ENCODE data around the gene RPL10A. TPM values are rescaled to one million over a fixed set of nuclear protein-coding genes. Genes with fewer than 3 reads are reported as not detected.
A peak's percentile ranks its signal among the peaks of the same experiment; 100 is the strongest.

RPL10A gene
- polyA plus RNA-seq, 2 of the 4 experiments (the other 2 are of a cell fraction) = 1,150 to 1,645 TPM

GRCh38 chr6:35425284-35425683 is 42.9 kb upstream of the RPL10A start:
- no peak for FAIRE-seq

More at GRCh38 chr6:35425284-35425683, 42.9 kb upstream of the RPL10A start:
- Histone ChIP-seq H3K4me1 (no peaks in the 10 kb centered on the region), H3K27ac (no peak overlapping the region), H3K9me3 (0 out of 3 replicates have a peak, but pooled peaks cover 7% of the 10 kb centered on the region), H3K4me2 (no peak overlapping the region), H3K4me3 (no peak overlapping the region)
- WGBS (ENCODE audit: missing lambda C conversion rate) = 39% methylated on average over 2 of the region's 3 CpGs
- no peak for TF ChIP-seq HOXB13 (CRISPR knock-in tag; IDR thresholded peaks at IDR 0.05; ENCODE audit: low read depth)
- no peak for TF ChIP-seq BCL3 (IDR thresholded peaks at IDR 0.05)
- no peak for TF ChIP-seq FOXS1 (CRISPR knock-in tag; IDR thresholded peaks at IDR 0.05)
- no peak for TF ChIP-seq POLR2A (IDR thresholded peaks at IDR 0.05; ENCODE audit: low read length)
- no peak for TF ChIP-seq ELK1 (IDR thresholded peaks at IDR 0.05; ENCODE audit: low read depth, low read length)
- no peak for TF ChIP-seq HEYL (CRISPR knock-in tag; IDR thresholded peaks at IDR 0.05)
- no peak for TF ChIP-seq JUN (IDR thresholded peaks at IDR 0.05)
- TF ChIP-seq HES2 (IDR thresholded peaks at IDR 0.05) = no peak
- no peak for TF ChIP-seq HDAC2 (IDR thresholded peaks at IDR 0.05)
- TF ChIP-seq SREBF2 (IDR thresholded peaks at IDR 0.05) = no peak
- no peak for TF ChIP-seq MYC (IDR thresholded peaks at IDR 0.05; ENCODE audit: borderline replicate concordance, low read length)
- TF ChIP-seq KDM1A (IDR thresholded peaks at IDR 0.05; ENCODE audit: low read depth) = no peak
- TF ChIP-seq CTCF (IDR thresholded peaks at IDR 0.05) = no peak
- TF ChIP-seq MAZ (IDR thresholded peaks at IDR 0.05; ENCODE audit: borderline replicate concordance, low read depth, low read length) = no peak
- no peak for TF ChIP-seq MAFK (IDR thresholded peaks at IDR 0.05; ENCODE audit: partially characterized antibody)
- TF ChIP-seq HMGXB4 (CRISPR knock-in tag; IDR thresholded peaks at IDR 0.05; ENCODE audit: borderline replicate concordance) = no peak
- no peak for TF ChIP-seq ATOH8 (CRISPR knock-in tag; IDR thresholded peaks at IDR 0.05; ENCODE audit: low read depth)
- ChIA-PET POLR2A (no interaction called here), CTCF (interaction anchor here (2.0 to 3.4 kb wide), 2 partner anchors 25 to 83 kb away, joined by 4 to 9 read pairs; partner anchors contain the start of gene PPARD)
- DNase-seq (ENCODE audit: low read depth in 1 of 2, low spot score in 1 of 2) (no peak), ATAC-seq (peak in 1 of 2 experiments; percentile 53; a peak in 1 of 6 replicates)

Measured in A549 (cell line).